Smooth muscle cell of the pulmonary artery (primary cell): ENCODE data around the gene MEX3C. TPM values are rescaled to one million over a fixed set of nuclear protein-coding genes. Genes with fewer than 3 reads are reported as not detected.

Experiments
- total RNA-seq: library from RNA; depleted of rRNA; stranded (reverse); fragments of >200 nt; gene quantifications from 2 replicates; pipeline ENCODE4 v1.2.3, GENCODE V29; 2014

MEX3C gene
- total RNA-seq = 38.1 and 43.4 TPM in 2 replicates

GRCh38 chr18:51197661-51198424, at the start of gene MEX3C:
Gene MEX3C, minus strand, starts transcription at chr18:51197681. Its CDS starts 361 bp downstream, at chr18:51197320.

Other genes starting within 250 kb of the MEX3C start
- 4.2 and 4.8 TPM in 2 replicates for gene ELAC1, start 229.6 kb downstream of the MEX3C start, total RNA-seq
- 124 and 125 TPM in 2 replicates for gene SMAD4, start 167.5 kb downstream of the MEX3C start, total RNA-seq